PC-3 (cell line): ENCODE results near the gene MGAT4B. TPM values are rescaled to one million over a fixed set of nuclear protein-coding genes. Genes with fewer than 3 reads are reported as not detected.
A peak's percentile ranks its signal among the peaks of the same experiment; 100 is the strongest.

Experiments
- ATAC-seq: fragments of 200-7000 bp; cut with Tn5 transposase; 2 replicates; pipeline ENCODE4 v1.9.1; 2020; ENCODE audit warnings: mild to moderate bottlenecking, moderate library complexity
- BruUV-seq: library from RNA; stranded (reverse); fragments of 400-500 nt; replicated peaks from 2 replicates; lab custom pipeline; 2021; lab: Mats Ljungman, UMichigan
- CTCF ChIA-PET: fragments of 300-600 bp; sonication (Branson Sonifier 250); formaldehyde crosslinking; loops from one replicate; lab custom pipeline; 2022; ENCODE audit warnings: antibody characterized with exemption; lab: Charles Lee
- POLR2A ChIA-PET: fragments of 300-600 bp; sonication (Branson Sonifier 250); formaldehyde crosslinking; loops from one replicate; lab custom pipeline; 2022; ENCODE audit warnings: antibody characterized with exemption; ENCODE audit not compliant: unreplicated experiment; lab: Charles Lee
- DNase-seq: peaks from one replicate; pipeline ENCODE4 v3.0.0-alpha.2; 2015
- H2AFZ ChIP-seq: fragments of 300-600 bp; sonication (generic); 2 replicates; pipeline ENCODE4 v1.6.0; 2016; ENCODE audit warnings: antibody characterized with exemption, low read length
- H3F3A ChIP-seq: fragments of 300-600 bp; sonication (generic); one replicate; pipeline ENCODE4 v1.6.0; 2017; ENCODE audit warnings: antibody characterized with exemption, low read length, control low read depth, mild to moderate bottlenecking; ENCODE audit not compliant: unreplicated experiment
- H3K27ac ChIP-seq: fragments of 300-600 bp; sonication (generic); 2 replicates; pipeline ENCODE4 v1.5.1; 2016; ENCODE audit warnings: mild to moderate bottlenecking, low read length
- H3K27me3 ChIP-seq: fragments of 300-600 bp; sonication (generic); 2 replicates; pipeline ENCODE4 v1.6.1; 2016; ENCODE audit warnings: low read length, mixed read lengths
- H3K36me3 ChIP-seq: fragments of 300-600 bp; sonication (generic); 2 replicates; pipeline ENCODE4 v1.6.1; 2016; ENCODE audit warnings: low read depth, mixed run types, low read length, mixed read lengths
- H3K4me1 ChIP-seq: fragments of 300-600 bp; sonication (generic); 2 replicates; pipeline ENCODE4 v1.5.1; 2016; ENCODE audit warnings: low read length; ENCODE audit not compliant: insufficient read depth
- H3K4me2 ChIP-seq: fragments of 300-600 bp; sonication (generic); 2 replicates; pipeline ENCODE4 v1.6.0; 2016; ENCODE audit warnings: low read length
- H3K4me3 ChIP-seq: fragments of 300-600 bp; sonication (generic); 2 replicates; pipeline ENCODE4 v1.5.1; 2016; ENCODE audit warnings: mild to moderate bottlenecking, low read length, mixed read lengths
- H3K79me2 ChIP-seq: fragments of 300-600 bp; sonication (generic); 2 replicates; pipeline ENCODE4 v1.6.1; 2017; ENCODE audit warnings: low read length, mixed read lengths
- H3K9ac ChIP-seq: fragments of 300-600 bp; sonication (generic); 2 replicates; pipeline ENCODE4 v1.6.0; 2016; ENCODE audit warnings: mild to moderate bottlenecking, low read length
- H3K9me2 ChIP-seq: fragments of 300-600 bp; sonication (generic); replicated peaks from 2 replicates; pipeline ENCODE4 v1.6.1; 2016; ENCODE audit warnings: mixed run types, low read length, mixed read lengths
- H3K9me3 ChIP-seq: fragments of 300-600 bp; sonication (generic); 2 replicates; pipeline ENCODE4 v1.6.1; 2016; ENCODE audit warnings: low read length, mixed read lengths
- H4K20me1 ChIP-seq: fragments of 300-600 bp; sonication (generic); 2 replicates; pipeline ENCODE4 v1.6.1; 2016; ENCODE audit warnings: low read length, mixed read lengths
- CTCF ChIP-seq: fragments of 300-600 bp; sonication (generic); conservative IDR thresholded peaks from 2 replicates; pipeline ENCODE4 v1.5.1; 2017; ENCODE audit warnings: antibody characterized with exemption, low read depth, mild to moderate bottlenecking, low read length
- EZH2phosphoT487 ChIP-seq: fragments of 300-600 bp; sonication (generic); IDR thresholded peaks from 2 replicates; pipeline ENCODE4 v1.6.1; 2018; ENCODE audit warnings: mild to moderate bottlenecking, antibody characterized with exemption, low read length, borderline replicate concordance
- intact Hi-C: fragments of 100-400 bp; cut with micrococcal nuclease; formaldehyde crosslinking; loops from 2 replicates; pipeline ENCODE4 v1.9.0; 2023
- microRNA-seq: library from miRNA; unstranded; fragments of <30 nt; microRNA quantifications from one replicate; pipeline ENCODE4 v1.1.0, GENCODE V29; 2020; ENCODE audit not compliant: unreplicated experiment
- total RNA-seq: library from RNA; depleted of rRNA; stranded (reverse); fragments of >200 nt; gene quantifications from 2 replicates; pipeline ENCODE4 v1.2.3, GENCODE V29; 2014; rRNA removed

Gene MGAT4B
- total RNA-seq, 1 experiment from 2014 or later = 88.9 TPM

- H3K9ac ChIP-seq = no peak overlapping the region
- no peak overlapping the region for H3K4me2 ChIP-seq
- H3K4me1 ChIP-seq = no peaks in the 10 kb centered on the region
- H4K20me1 ChIP-seq = no peaks in the 10 kb centered on the region
- H2AFZ ChIP-seq = no peak overlapping the region
- CTCF ChIA-PET = no interaction called here
- no peaks in the 10 kb centered on the region for H3K27me3 ChIP-seq
- no peak for DNase-seq
- H3K4me3 ChIP-seq = no peak overlapping the region
- POLR2A ChIA-PET = no interaction called here
- peaks cover 63% of the 10 kb centered on the region for H3K79me2 ChIP-seq
- no peaks in the 10 kb centered on the region for H3K9me2 ChIP-seq
- H3K27ac ChIP-seq = no peak overlapping the region
- intact Hi-C loops = no loop called here
- TF ChIP-seq EZH2phosphoT487 = no peak
- TF ChIP-seq CTCF = 0 out of 2 replicates have a peak, but pooled peaks have one; percentile 22
- H3K9me3 ChIP-seq = no peaks in the 10 kb centered on the region
- BruUV-seq = no TSS peak
- H3F3A ChIP-seq = no peaks in the 10 kb centered on the region
- no peak for ATAC-seq
- H3K36me3 ChIP-seq = no peaks in the 10 kb centered on the region
Observed at GRCh38 chr5:179749857-179750508, 56.7 kb downstream of the MGAT4B start.

- no peaks in the 10 kb centered on the region for H3K9me2 ChIP-seq
- H2AFZ ChIP-seq = no peak overlapping the region
- no peaks in the 10 kb centered on the region for H4K20me1 ChIP-seq
- TF ChIP-seq CTCF = no peak
- no peaks in the 10 kb centered on the region for H3K4me1 ChIP-seq
- no TSS peak for BruUV-seq
- no peak for ATAC-seq
- ChIA-PET CTCF (no interaction called here), POLR2A (no interaction called here)
- intact Hi-C loops = no loop called here
- no peak overlapping the region for H3K27ac ChIP-seq
- no peak overlapping the region for H3K4me3 ChIP-seq
- H3F3A ChIP-seq = no peaks in the 10 kb centered on the region
- no peaks in the 10 kb centered on the region for H3K27me3 ChIP-seq
- no peak overlapping the region for H3K9ac ChIP-seq
- H3K36me3 ChIP-seq = no peaks in the 10 kb centered on the region
- no peak for DNase-seq
- H3K79me2 ChIP-seq = peaks cover 56% of the 10 kb centered on the region
- no peaks in the 10 kb centered on the region for H3K9me3 ChIP-seq
- no peak overlapping the region for H3K4me2 ChIP-seq
Observed at GRCh38 chr5:179747811-179748210, 58.9 kb downstream of the MGAT4B start.

Small RNA genes within 50 kb of the gene (microRNA-seq; reads per million reads assigned to microRNA genes)
- 9.8 reads per million, percentile 36 among the genes with 10 or more reads in this experiment for gene MIR1229

Other genes starting within 250 kb of the MGAT4B start
- gene HNRNPH1, start 183.2 kb downstream of the MGAT4B start, total RNA-seq = 533 and 610 TPM in 2 replicates
- gene CBY3, start 125.8 kb downstream of the MGAT4B start, total RNA-seq = 1.4 TPM in 1 of 2 replicates, not detected in the other
- gene CANX, start 107.9 kb downstream of the MGAT4B start, total RNA-seq = 293 and 348 TPM in 2 replicates
- 10.6 and 17.9 TPM in 2 replicates for gene MAML1, start 74.0 kb downstream of the MGAT4B start, total RNA-seq
- gene LTC4S, start 12.9 kb downstream of the MGAT4B start, total RNA-seq = 1.5 and 3.6 TPM in 2 replicates
- 253 and 341 TPM in 2 replicates for gene SQSTM1, start 14.0 kb upstream of the MGAT4B start, total RNA-seq
- gene MRNIP, start 52.0 kb upstream of the MGAT4B start, total RNA-seq = 20.2 and 26.1 TPM in 2 replicates
- 44.9 and 67.7 TPM in 2 replicates for gene TBC1D9B, start 101.0 kb upstream of the MGAT4B start, total RNA-seq